H9 (cell line): ENCODE measurements around the gene LRRIQ4. TPM values are rescaled to one million over a fixed set of nuclear protein-coding genes. Genes with fewer than 3 reads are reported as not detected.

ENCODE experiments used
- DNase-seq: peaks from one replicate; pipeline ENCODE4 v3.0.0-alpha.2; 2017
- H2AFZ ChIP-seq: one replicate; pipeline ENCODE4 v1.6.1; 2013; ENCODE audit warnings: mild to moderate bottlenecking, low read length, control low read depth, moderate library complexity
- H2AK5ac ChIP-seq: 2 replicates; pipeline ENCODE4 v1.6.1; 2013; ENCODE audit warnings: low read length, control low read depth, mixed read lengths; ENCODE audit not compliant: insufficient read length
- H2BK120ac ChIP-seq: one replicate; pipeline ENCODE4 v1.6.1; 2013; ENCODE audit warnings: low read depth, mild to moderate bottlenecking, low read length, control low read depth, inconsistent platforms; ENCODE audit not compliant: poor library complexity, severe bottlenecking
- H2BK12ac ChIP-seq: 2 replicates; pipeline ENCODE4 v1.6.1; 2013; ENCODE audit warnings: low read length, control low read depth, mixed read lengths, low read depth; ENCODE audit not compliant: insufficient read length
- H2BK15ac ChIP-seq: 2 replicates; pipeline ENCODE4 v1.6.1; 2013; ENCODE audit warnings: low read depth, low read length, control low read depth
- H2BK20ac ChIP-seq: one replicate; pipeline ENCODE4 v1.6.1; 2013; ENCODE audit warnings: low read depth, mild to moderate bottlenecking, low read length, control low read depth, inconsistent platforms; ENCODE audit not compliant: poor library complexity, severe bottlenecking
- H2BK5ac ChIP-seq: 2 replicates; pipeline ENCODE4 v1.6.1; 2013; ENCODE audit warnings: low read length, control low read depth, mixed read lengths; ENCODE audit not compliant: insufficient read length
- H3K14ac ChIP-seq: 2 replicates; pipeline ENCODE4 v1.6.1; 2013; ENCODE audit warnings: low read length, control low read depth; ENCODE audit not compliant: insufficient read depth
- H3K18ac ChIP-seq: 2 replicates; pipeline ENCODE4 v1.6.1; 2013; ENCODE audit warnings: low read depth, mild to moderate bottlenecking, mixed read lengths, low read length, control low read depth; ENCODE audit not compliant: insufficient read length
- H3K23ac ChIP-seq: 2 replicates; pipeline ENCODE4 v1.6.1; 2013; ENCODE audit warnings: low read length, control low read depth, mixed read lengths, low read depth; ENCODE audit not compliant: insufficient read length
- H3K23me2 ChIP-seq: 2 replicates; pipeline ENCODE4 v1.6.1; 2013; ENCODE audit warnings: low read depth, mild to moderate bottlenecking, mixed read lengths, low read length, control low read depth; ENCODE audit not compliant: insufficient read length, poor library complexity, severe bottlenecking
- H3K27ac ChIP-seq: 2 replicates; pipeline ENCODE4 v1.5.1; 2013; ENCODE audit warnings: low read length, control low read depth, mixed read lengths, low read depth; ENCODE audit not compliant: insufficient read length
- H3K27me3 ChIP-seq: 2 replicates; pipeline ENCODE4 v1.6.1; 2013; ENCODE audit warnings: low read length, control low read depth, inconsistent platforms; ENCODE audit not compliant: insufficient read depth
- H3K4ac ChIP-seq: 2 replicates; pipeline ENCODE4 v1.6.1; 2013; ENCODE audit warnings: low read depth, mild to moderate bottlenecking, control low read depth, inconsistent platforms, low read length, moderate library complexity
- H3K4me1 ChIP-seq: 2 replicates; pipeline ENCODE4 v1.6.1; 2013; ENCODE audit warnings: low read length, control low read depth, inconsistent platforms; ENCODE audit not compliant: insufficient read depth
- H3K4me2 ChIP-seq: 2 replicates; pipeline ENCODE4 v1.6.1; 2013; ENCODE audit warnings: low read length, control low read depth, mixed read lengths; ENCODE audit not compliant: insufficient read length, insufficient read depth
- H3K56ac ChIP-seq: 2 replicates; pipeline ENCODE4 v1.6.1; 2013; ENCODE audit warnings: low read depth, mild to moderate bottlenecking, mixed read lengths, low read length, control low read depth; ENCODE audit not compliant: insufficient read length
- H3K79me1 ChIP-seq: 2 replicates; pipeline ENCODE4 v1.6.1; 2013; ENCODE audit warnings: low read depth, mild to moderate bottlenecking, moderate library complexity, low read length, control low read depth, inconsistent platforms; ENCODE audit not compliant: insufficient read depth, poor library complexity, severe bottlenecking
- H3K79me2 ChIP-seq: 2 replicates; pipeline ENCODE4 v1.6.1; 2013; ENCODE audit warnings: low read length, control low read depth, inconsistent platforms; ENCODE audit not compliant: insufficient read depth
- H3K9ac ChIP-seq: 2 replicates; pipeline ENCODE4 v1.6.1; 2013; ENCODE audit warnings: low read length, control low read depth, mixed read lengths; ENCODE audit not compliant: insufficient read length; ENCODE audit errors: extremely low read depth
- H3K9me3 ChIP-seq: one replicate; pipeline ENCODE4 v1.6.1; 2013; ENCODE audit warnings: low read depth, low read length, inconsistent platforms; ENCODE audit not compliant: control insufficient read depth
- H3T11ph ChIP-seq: one replicate; pipeline ENCODE4 v1.6.1; 2013; ENCODE audit warnings: mild to moderate bottlenecking, low read length, control low read depth, inconsistent platforms
- H4K20me1 ChIP-seq: one replicate; pipeline ENCODE4 v1.6.1; 2013; ENCODE audit not compliant: control insufficient read depth, insufficient read length, insufficient read depth
- H4K5ac ChIP-seq: 2 replicates; pipeline ENCODE4 v1.6.1; 2013; ENCODE audit warnings: low read depth, mild to moderate bottlenecking, mixed read lengths, low read length, control low read depth; ENCODE audit not compliant: insufficient read length
- H4K8ac ChIP-seq: replicated peaks from 2 replicates; pipeline ENCODE4 v1.6.1; 2013; ENCODE audit warnings: low read length, control low read depth, mixed read lengths, low read depth; ENCODE audit not compliant: insufficient read length
- H4K91ac ChIP-seq: 2 replicates; pipeline ENCODE4 v1.6.1; 2013; ENCODE audit warnings: low read depth, mild to moderate bottlenecking, moderate library complexity, mixed read lengths, low read length, control low read depth; ENCODE audit not compliant: insufficient read length
- H3K27ac Mint-ChIP-seq, 3 experiments: 2 replicates in 2 of 3; 3 replicates in 1 of 3; pipeline ENCODE4 v1.8.0; 2020 to 2021; ENCODE audit warnings: mixed read lengths in 3 of 3, mild to moderate bottlenecking in 1 of 3, moderate library complexity in 1 of 3
- H3K27me3 Mint-ChIP-seq: 2 replicates; pipeline ENCODE4 v1.8.0; 2021; ENCODE audit warnings: low read depth, mild to moderate bottlenecking, moderate library complexity, mixed read lengths
- H3K36me3 Mint-ChIP-seq, 3 experiments: 2 replicates in 2 of 3; 3 replicates in 1 of 3; pipeline ENCODE4 v1.8.0; 2020 to 2021; ENCODE audit warnings: low read depth in 3 of 3, mixed read lengths in 3 of 3; ENCODE audit not compliant: insufficient read depth in 1 of 3
- H3K4me1 Mint-ChIP-seq, 2 experiments: 2 replicates each; pipeline ENCODE4 v1.8.0; 2020; ENCODE audit warnings: mixed read lengths in 2 of 2
- H3K4me3 Mint-ChIP-seq, 2 experiments: 2 replicates in 1 of 2; 3 replicates in 1 of 2; pipeline ENCODE4 v1.8.0; 2020 to 2021; ENCODE audit warnings: mild to moderate bottlenecking in 2 of 2, mixed read lengths in 2 of 2, moderate library complexity in 1 of 2
- H3K9me3 Mint-ChIP-seq, 2 experiments: 2 replicates in 1 of 2; 3 replicates in 1 of 2; pipeline ENCODE4 v1.8.0; 2020; ENCODE audit warnings: mild to moderate bottlenecking in 2 of 2, mixed read lengths in 2 of 2, moderate library complexity in 1 of 2
- CTCF ChIP-seq: fragments of 200-600 bp; sonication (generic); conservative IDR thresholded peaks from 3 replicates; pipeline ENCODE4 v1.8.0; 2021; ENCODE audit warnings: antibody characterized with exemption, mild to moderate bottlenecking
- WGBS: extraction: QIAGEN DNeasy Blood & Tissue Kit; methylation state at CpG from one replicate; pipeline ENCODE4 v1.1.7; 2013; ENCODE audit warnings: missing lambda C conversion rate, low lambda C conversion rate, mixed read lengths; ENCODE audit not compliant: insufficient read length; ENCODE audit errors: extremely low coverage; 5-methylcytosine and 5-hydroxymethylcytosine counted together
- total RNA-seq: library from RNA; stranded (reverse); gene quantifications from 2 replicates; pipeline ENCODE4 v1.2.1, GENCODE V29; 2021

LRRIQ4 gene
- total RNA-seq, 1 experiment from 2014 or later: not detected

GRCh38 chr3:169780742-169781141 lies 31.9 kb upstream of the LRRIQ4 start:
- H3K79me1 ChIP-seq: peaks cover 7% of the 10 kb centered on the region
- Mint-ChIP-seq H3K4me1 (peaks cover 6 to 7% of the 10 kb centered on the region in 2 experiments), H3K4me3 (no peak overlapping the region), H3K9me3 (no peaks in the 10 kb centered on the region), H3K36me3 (peaks cover 30 to 77% (median 62%) of the 10 kb centered on the region in 3 experiments), H3K27ac (no peak overlapping the region), H3K27me3 (no peaks in the 10 kb centered on the region)
- H4K91ac ChIP-seq: no peak overlapping the region
- H3K4ac ChIP-seq: no peak overlapping the region
- no peak overlapping the region for H2BK20ac ChIP-seq
- no peak overlapping the region for H3K23ac ChIP-seq
- no CpG with 5 or more reads among the region's 2 CpGs for WGBS
- no peaks in the 10 kb centered on the region; the same call in 1 of the 2 replicates for H3K79me2 ChIP-seq
- H3K9me3 ChIP-seq: no peaks in the 10 kb centered on the region
- no peak overlapping the region for H4K5ac ChIP-seq
- no peak overlapping the region for H4K8ac ChIP-seq
- no peak for TF ChIP-seq CTCF
- no peak overlapping the region for H3T11ph ChIP-seq
- no peak overlapping the region for H2BK5ac ChIP-seq
- DNase-seq: no peak
- no peaks in the 10 kb centered on the region for H3K23me2 ChIP-seq
- no peaks in the 10 kb centered on the region for H3K27me3 ChIP-seq
- no peaks in the 10 kb centered on the region for H3K4me1 ChIP-seq
- no peaks in the 10 kb centered on the region for H4K20me1 ChIP-seq
- H2AK5ac ChIP-seq: no peak overlapping the region
- H3K4me2 ChIP-seq: no peak overlapping the region
- H2BK120ac ChIP-seq: no peak overlapping the region
- no peak overlapping the region for H3K18ac ChIP-seq
- H2BK12ac ChIP-seq: no peak overlapping the region
- H3K27ac ChIP-seq: no peak overlapping the region
- H3K9ac ChIP-seq: no peak overlapping the region
- no peak overlapping the region for H2AFZ ChIP-seq
- H3K56ac ChIP-seq: no peak overlapping the region
- H2BK15ac ChIP-seq: no peak overlapping the region
- no peak overlapping the region for H3K14ac ChIP-seq
